CD4-positive, alpha-beta T cell (primary cell): ENCODE data around the gene SKAP1. TPM values are rescaled to one million over a fixed set of nuclear protein-coding genes. Genes with fewer than 3 reads are reported as not detected.

Experiments
- ATAC-seq: fragments of 200-7000 bp; cut with Tn5 transposase; one replicate; pipeline ENCODE4 v1.10.0; 2022; ENCODE audit warnings: mild to moderate bottlenecking; ENCODE audit not compliant: poor library complexity
- CTCF ChIA-PET: fragments of 350-600 bp; sonication (Branson Sonifier 250); formaldehyde crosslinking; loops from one replicate; lab custom pipeline; 2021; ENCODE audit warnings: antibody characterized with exemption, inconsistent platforms; lab: Charles Lee
- POLR2A ChIA-PET: fragments of 350-600 bp; sonication (Branson Sonifier 250); formaldehyde crosslinking; loops from one replicate; lab custom pipeline; 2021; ENCODE audit warnings: antibody characterized with exemption, inconsistent platforms; lab: Charles Lee
- DNase-seq, 14 experiments: peaks; one replicate each; pipeline ENCODE4 v3.0.0-alpha.2; 2013 to 2020; ENCODE audit warnings: mixed read lengths in 2 of 14
- H3K27ac ChIP-seq, 2 donors: one replicate each; pipeline versions ENCODE4 v1.5.1 to v1.7.0; 2013; ENCODE audit warnings: low read length in 2 of 2, low read depth in 1 of 2, mild to moderate bottlenecking in 1 of 2
- H3K27me3 ChIP-seq, 2 experiments: 1 replicate in 1 of 2; 2 replicates in 1 of 2; pipeline versions ENCODE4 v1.6.1 to v1.7.0; 2013; ENCODE audit warnings: low read length in 2 of 2, control low read depth in 1 of 2, mild to moderate bottlenecking in 1 of 2, moderate library complexity in 1 of 2; ENCODE audit not compliant: insufficient read depth in 2 of 2, control insufficient read depth in 1 of 2
- H3K36me3 ChIP-seq: one replicate; pipeline ENCODE4 v1.6.1; 2013; ENCODE audit warnings: low read length, control low read depth; ENCODE audit not compliant: insufficient read depth
- H3K4me1 ChIP-seq: one replicate; pipeline ENCODE4 v1.6.1; 2013; ENCODE audit warnings: low read length, control low read depth; ENCODE audit not compliant: insufficient read depth
- H3K4me3 ChIP-seq: one replicate; pipeline ENCODE4 v1.5.1; 2013; ENCODE audit warnings: mild to moderate bottlenecking, low read length, moderate library complexity
- H3K9me3 ChIP-seq, 2 experiments: 1 replicate in 1 of 2; 2 replicates in 1 of 2; pipeline versions ENCODE4 v1.6.1 to v1.7.0; 2013; ENCODE audit warnings: low read length in 2 of 2, mild to moderate bottlenecking in 2 of 2, control low read depth in 1 of 2, moderate library complexity in 1 of 2; ENCODE audit not compliant: control insufficient read depth in 1 of 2, insufficient read depth in 1 of 2
- H3K27ac Mint-ChIP-seq: one replicate; pipeline ENCODE4 v1.8.0; 2020; ENCODE audit warnings: mixed read lengths
- H3K27me3 Mint-ChIP-seq: one replicate; pipeline ENCODE4 v1.8.0; 2021; ENCODE audit warnings: mixed read lengths
- H3K36me3 Mint-ChIP-seq: one replicate; pipeline ENCODE4 v1.8.0; 2021; ENCODE audit warnings: low read depth, mixed read lengths
- H3K4me1 Mint-ChIP-seq: one replicate; pipeline ENCODE4 v1.8.0; 2021; ENCODE audit warnings: low read depth, mixed read lengths
- H3K4me3 Mint-ChIP-seq: one replicate; pipeline ENCODE4 v1.8.0; 2020; ENCODE audit warnings: mild to moderate bottlenecking, mixed read lengths
- H3K9me3 Mint-ChIP-seq: one replicate; pipeline ENCODE4 v1.8.0; 2020; ENCODE audit warnings: mixed read lengths
- intact Hi-C, 2 experiments: fragments of 100-400 bp; cut with DNase I in 1 of 2; cut with micrococcal nuclease in 1 of 2; formaldehyde crosslinking; loops; one replicate each; pipeline versions ENCODE4 v1.15.1 to v1.9.0; 2023 to 2025; cut with DNase I, micrococcal nuclease
- total RNA-seq, 174 experiments: library from RNA in 2 of 174; stranded (reverse) in 2 of 174; gene quantifications; one replicate each; pipeline ENCODE4 v1.2.3 and lab custom pipeline; 2021 to 2026
- TF ChIP-seq, protein P1 (sequence below): fragments of 200-600 bp; IDR thresholded peaks from one replicate; pipeline ENCODE4 v1.8.0; 2022; ENCODE audit warnings: antibody characterized with exemption, mild to moderate bottlenecking

The SKAP1 gene
- total RNA-seq, 2 experiments from 2014 or later, result 92.0 to 95.1 TPM

DNA sequence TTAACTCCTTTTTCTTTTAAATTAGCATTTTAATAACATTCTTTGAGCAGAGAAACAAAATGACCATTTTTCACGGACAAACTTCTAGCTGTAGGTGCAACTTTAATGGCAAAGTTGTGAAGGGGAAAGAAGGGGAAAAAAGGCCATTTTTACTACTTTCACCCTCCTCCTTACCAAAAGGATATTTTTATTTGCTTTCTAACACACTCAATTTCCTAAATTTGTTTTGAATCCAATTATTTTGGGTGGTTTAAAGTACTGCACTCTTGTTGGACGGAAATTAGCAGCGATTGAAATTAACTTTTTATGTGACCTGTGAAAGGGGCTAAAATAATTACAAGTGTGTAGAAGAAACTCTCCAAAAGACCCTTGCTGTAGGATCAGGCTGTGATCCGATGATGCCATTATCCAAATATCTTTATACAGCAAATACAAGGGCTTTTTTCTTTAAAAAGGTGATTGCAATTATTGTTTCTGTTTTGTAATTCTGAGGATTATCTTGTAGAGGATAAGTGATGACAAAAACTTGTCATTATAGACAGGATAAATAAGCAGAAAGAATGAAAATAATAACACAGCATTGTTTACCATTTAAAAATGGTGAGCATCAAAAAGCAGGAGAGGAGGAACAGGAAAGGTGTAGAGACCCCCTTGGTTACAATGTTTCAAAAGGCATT lies 280.1 kb downstream of the SKAP1 start:
- no peak overlapping the region for H3K4me3 Mint-ChIP-seq
- no peaks in the 10 kb centered on the region for H3K27me3 Mint-ChIP-seq
- Histone ChIP-seq H3K27ac (no peak overlapping the region), H3K4me1 (no peaks in the 10 kb centered on the region), H3K4me3 (no peak overlapping the region), H3K27me3 (no peaks in the 10 kb centered on the region), H3K36me3 (peaks cover 67% of the 10 kb centered on the region), H3K9me3 (no peaks in the 10 kb centered on the region)
- peaks cover 92% of the 10 kb centered on the region for H3K36me3 Mint-ChIP-seq
- DNase-seq (no peak), ATAC-seq (no peak)
- ChIA-PET CTCF (no interaction called here), POLR2A (no interaction called here)
- TF ChIP-seq, protein P1, sequence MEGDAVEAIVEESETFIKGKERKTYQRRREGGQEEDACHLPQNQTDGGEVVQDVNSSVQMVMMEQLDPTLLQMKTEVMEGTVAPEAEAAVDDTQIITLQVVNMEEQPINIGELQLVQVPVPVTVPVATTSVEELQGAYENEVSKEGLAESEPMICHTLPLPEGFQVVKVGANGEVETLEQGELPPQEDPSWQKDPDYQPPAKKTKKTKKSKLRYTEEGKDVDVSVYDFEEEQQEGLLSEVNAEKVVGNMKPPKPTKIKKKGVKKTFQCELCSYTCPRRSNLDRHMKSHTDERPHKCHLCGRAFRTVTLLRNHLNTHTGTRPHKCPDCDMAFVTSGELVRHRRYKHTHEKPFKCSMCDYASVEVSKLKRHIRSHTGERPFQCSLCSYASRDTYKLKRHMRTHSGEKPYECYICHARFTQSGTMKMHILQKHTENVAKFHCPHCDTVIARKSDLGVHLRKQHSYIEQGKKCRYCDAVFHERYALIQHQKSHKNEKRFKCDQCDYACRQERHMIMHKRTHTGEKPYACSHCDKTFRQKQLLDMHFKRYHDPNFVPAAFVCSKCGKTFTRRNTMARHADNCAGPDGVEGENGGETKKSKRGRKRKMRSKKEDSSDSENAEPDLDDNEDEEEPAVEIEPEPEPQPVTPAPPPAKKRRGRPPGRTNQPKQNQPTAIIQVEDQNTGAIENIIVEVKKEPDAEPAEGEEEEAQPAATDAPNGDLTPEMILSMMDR, result no peak
- peaks cover 10% of the 10 kb centered on the region for H3K4me1 Mint-ChIP-seq
- intact Hi-C loops, result no loop called here
- H3K27ac Mint-ChIP-seq, result no peak overlapping the region
- H3K9me3 Mint-ChIP-seq, result no peaks in the 10 kb centered on the region

GRCh38 chr17:48148854-48149786 lies 280.9 kb downstream of the SKAP1 start:
- no peaks in the 10 kb centered on the region for H3K27me3 Mint-ChIP-seq
- POLR2A ChIA-PET, result no interaction called here

GRCh38 chr17:48148029-48148770 lies 281.8 kb downstream of the SKAP1 start:
- Mint-ChIP-seq H3K4me1 (peaks cover 10% of the 10 kb centered on the region), H3K36me3 (peaks cover 90% of the 10 kb centered on the region), H3K27ac (peak overlapping the region; percentile 63), H3K9me3 (no peaks in the 10 kb centered on the region), H3K4me3 (no peak overlapping the region), H3K27me3 (no peaks in the 10 kb centered on the region)
- intact Hi-C loops, result no loop called here
- Histone ChIP-seq H3K4me1 (no peaks in the 10 kb centered on the region), H3K36me3 (peaks cover 64% of the 10 kb centered on the region), H3K9me3 (no peaks in the 10 kb centered on the region), H3K4me3 (no peak overlapping the region), H3K27me3 (no peaks in the 10 kb centered on the region), H3K27ac (no peak overlapping the region)
- ATAC-seq, result peak; percentile 37
- no peak for DNase-seq
- ChIA-PET CTCF (no interaction called here), POLR2A (interaction anchor here (1.0 to 1.3 kb wide), 2 partner anchors 35 to 100 kb away, joined by 3 to 5 read pairs; partner anchors contain the start of gene NFE2L1)
- TF ChIP-seq, protein P1, result no peak

More at GRCh38 chr17:48148854-48149786, 280.9 kb downstream of the SKAP1 start:
- H3K9me3 Mint-ChIP-seq, result no peaks in the 10 kb centered on the region
- Histone ChIP-seq H3K27me3 (no peaks in the 10 kb centered on the region), H3K4me3 (no peak overlapping the region), H3K4me1 (no peaks in the 10 kb centered on the region), H3K9me3 (no peaks in the 10 kb centered on the region), H3K36me3 (peaks cover 65% of the 10 kb centered on the region), H3K27ac (no peak overlapping the region)
- no peak for DNase-seq
- intact Hi-C loops, result no loop called here
- peak overlapping the region; percentile 63 for H3K27ac Mint-ChIP-seq
- TF ChIP-seq, protein P1, result no peak
- peak; percentile 26 for ATAC-seq
- H3K36me3 Mint-ChIP-seq, result peaks cover 92% of the 10 kb centered on the region
- CTCF ChIA-PET, result no interaction called here
- peaks cover 10% of the 10 kb centered on the region for H3K4me1 Mint-ChIP-seq
- no peak overlapping the region for H3K4me3 Mint-ChIP-seq
